CD4-positive, alpha-beta memory T cell (primary cell): ENCODE data around the gene PUS10. TPM values are rescaled to one million over a fixed set of nuclear protein-coding genes. Genes with fewer than 3 reads are reported as not detected.
"Not testable (repeated sequence)": the region's sequence is repeated elsewhere in the genome, so short reads cannot be mapped to it uniquely, and the experiment has no call there.

ENCODE experiments used
- CTCF ChIA-PET: fragments of 350-600 bp; sonication (Branson Sonifier 250); formaldehyde crosslinking; loops from one replicate; lab custom pipeline; 2021; ENCODE audit warnings: inconsistent platforms; ENCODE audit not compliant: partially characterized antibody; lab: Charles Lee
- POLR2A ChIA-PET: fragments of 350-600 bp; sonication (Branson Sonifier 250); formaldehyde crosslinking; loops from one replicate; lab custom pipeline; 2021; ENCODE audit not compliant: partially characterized antibody; lab: Charles Lee
- DNase-seq, 5 donors: peaks; one replicate each; pipeline versions ENCODE4 v3.0.0 to v3.0.0-alpha.2; 2020 to 2022; ENCODE audit warnings: mixed read lengths in 1 of 5
- H3K27ac ChIP-seq: one replicate; pipeline ENCODE4 v1.7.0; 2013; ENCODE audit warnings: low read depth, low read length
- H3K27me3 ChIP-seq: 2 replicates; pipeline ENCODE4 v1.7.0; 2013; ENCODE audit warnings: mild to moderate bottlenecking, low read length, moderate library complexity; ENCODE audit not compliant: insufficient read depth
- H3K36me3 ChIP-seq: 2 replicates; pipeline ENCODE4 v1.7.0; 2013; ENCODE audit warnings: mild to moderate bottlenecking, low read length, moderate library complexity; ENCODE audit not compliant: insufficient read depth
- H3K4me1 ChIP-seq: 2 replicates; pipeline ENCODE4 v1.7.0; 2013; ENCODE audit warnings: mild to moderate bottlenecking, low read length, moderate library complexity; ENCODE audit not compliant: insufficient read depth
- H3K4me3 ChIP-seq, 2 donors: one replicate each; pipeline ENCODE4 v1.7.0; 2013; ENCODE audit warnings: low read length in 2 of 2, mild to moderate bottlenecking in 1 of 2
- H3K9me3 ChIP-seq, 2 donors: one replicate each; pipeline ENCODE4 v1.7.0; 2013; ENCODE audit warnings: low read length in 2 of 2, control low read depth in 1 of 2; ENCODE audit not compliant: control insufficient read depth in 1 of 2
- H3K27ac Mint-ChIP-seq, 7 donors: one replicate each; pipeline ENCODE4 v1.8.0; 2020 to 2021; ENCODE audit warnings: mixed read lengths in 7 of 7, mild to moderate bottlenecking in 6 of 7, inconsistent platforms in 3 of 7, moderate library complexity in 3 of 7
- H3K27me3 Mint-ChIP-seq, 2 donors: one replicate each; pipeline ENCODE4 v1.8.0; 2020 to 2021; ENCODE audit warnings: mixed read lengths in 2 of 2
- H3K36me3 Mint-ChIP-seq, 2 donors: one replicate each; pipeline ENCODE4 v1.8.0; 2020 to 2021; ENCODE audit warnings: mixed read lengths in 2 of 2, inconsistent platforms in 1 of 2, mild to moderate bottlenecking in 1 of 2
- H3K4me1 Mint-ChIP-seq, 4 donors: one replicate each; pipeline ENCODE4 v1.8.0; 2020 to 2021; ENCODE audit warnings: mixed read lengths in 4 of 4, mild to moderate bottlenecking in 1 of 4
- H3K4me3 Mint-ChIP-seq, 8 donors: one replicate each; pipeline ENCODE4 v1.8.0; 2020 to 2021; ENCODE audit warnings: mixed read lengths in 8 of 8, mild to moderate bottlenecking in 7 of 8, moderate library complexity in 6 of 8, inconsistent platforms in 3 of 8
- H3K9me3 Mint-ChIP-seq, 8 donors: one replicate each; pipeline ENCODE4 v1.8.0; 2020 to 2021; ENCODE audit warnings: mixed read lengths in 8 of 8, mild to moderate bottlenecking in 5 of 8, inconsistent platforms in 3 of 8, moderate library complexity in 1 of 8
- intact Hi-C: fragments of 100-400 bp; cut with micrococcal nuclease; formaldehyde crosslinking; loops from one replicate; pipeline ENCODE4 v1.15.1; 2023
- polyA plus RNA-seq, 2 donors: library from polyadenylated mRNA; unstranded; fragments of 300-500 nt; fragmentation: Illumina TruSeq; gene quantifications; one replicate each; pipeline ENCODE4 v1.2.3, GENCODE V29; 2021
- total RNA-seq, 2 experiments: library from RNA; stranded (reverse); gene quantifications; one replicate each; pipeline ENCODE4 v1.2.3, GENCODE V29; 2021

Gene PUS10
- total and polyA plus RNA-seq, 4 experiments from 2014 or later = 3.4 to 8.0 (median 5.6) TPM

DNA sequence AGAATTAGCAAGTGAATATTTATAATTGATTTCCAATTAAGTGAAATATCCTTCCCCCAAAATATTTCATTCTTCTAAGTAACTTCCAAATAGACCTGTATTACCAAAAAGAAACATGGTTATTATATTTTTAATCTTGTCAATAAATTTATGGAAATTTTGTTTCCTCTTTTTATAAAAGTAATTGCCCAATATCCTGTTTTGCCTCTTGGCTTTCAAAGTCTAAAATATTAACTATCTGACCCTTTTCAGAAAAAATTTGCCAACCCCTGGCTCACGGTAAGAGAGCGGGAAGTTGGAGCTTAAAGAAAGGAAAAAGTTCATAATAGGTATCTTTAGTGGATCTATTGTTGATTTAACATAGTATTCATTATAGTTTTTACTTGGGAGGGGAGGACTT, 27.2 kb upstream of the PUS10 start:
- Mint-ChIP-seq H3K36me3 (peaks cover 23 to 40% of the 10 kb centered on the region in 2 donors), H3K4me3 (no peak overlapping the region), H3K27me3 (no peaks in the 10 kb centered on the region), H3K9me3 (no peaks in the 10 kb centered on the region), H3K27ac (peak overlapping the region in 2 of 7 donors; percentile 5 to 43), H3K4me1 (peaks cover 20 to 39% (median 26%) of the 10 kb centered on the region in 4 donors)
- CTCF ChIA-PET = no interaction called here
- H3K27me3 ChIP-seq = no peaks in the 10 kb centered on the region
- intact Hi-C loops = no loop called here
- no peak for DNase-seq
- no peak overlapping the region for H3K4me3 ChIP-seq
- H3K27ac ChIP-seq = no peak overlapping the region
- POLR2A ChIA-PET = no interaction called here
- H3K4me1 ChIP-seq = peaks cover 12% of the 10 kb centered on the region
- H3K36me3 ChIP-seq = peaks cover 9% of the 10 kb centered on the region
- H3K9me3 ChIP-seq = no peaks in the 10 kb centered on the region

DNA sequence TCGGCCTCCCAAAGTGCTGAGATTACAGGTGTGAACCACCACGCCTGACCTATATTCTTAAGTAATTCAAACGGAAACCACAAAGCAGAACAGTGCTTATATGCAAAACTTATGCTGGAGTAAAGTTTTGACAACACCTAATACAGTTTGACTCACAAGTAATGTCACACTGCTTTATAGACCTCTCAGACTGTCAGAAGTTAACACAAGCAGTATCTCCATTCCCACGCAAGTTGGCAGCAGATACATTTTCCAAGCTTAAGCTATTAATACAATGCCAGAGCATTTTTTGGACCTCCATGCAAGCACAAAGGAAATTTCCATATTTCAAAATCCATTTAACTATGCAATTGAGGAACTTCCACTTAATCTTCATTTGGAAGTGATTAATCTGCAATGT, 26.6 kb upstream of the PUS10 start:
- H3K27ac ChIP-seq = no peak overlapping the region
- intact Hi-C loops = no loop called here
- Mint-ChIP-seq H3K9me3 (no peaks in the 10 kb centered on the region), H3K36me3 (peaks cover 23 to 40% of the 10 kb centered on the region in 2 donors), H3K27ac (peak overlapping the region in 5 of 7 donors; percentile 5 to 82 (median 43)), H3K4me1 (peaks cover 22 to 44% (median 29%) of the 10 kb centered on the region in 4 donors), H3K27me3 (no peaks in the 10 kb centered on the region), H3K4me3 (peak overlapping the region in 2 of 8 donors; percentile 2 to 5)
- peak in 1 of 5 donors; percentile 2 for DNase-seq
- H3K4me1 ChIP-seq = peaks cover 12% of the 10 kb centered on the region
- ChIA-PET CTCF (no interaction called here), POLR2A (no interaction called here)
- H3K27me3 ChIP-seq = no peaks in the 10 kb centered on the region
- peaks cover 9% of the 10 kb centered on the region for H3K36me3 ChIP-seq
- H3K4me3 ChIP-seq = no peak overlapping the region
- H3K9me3 ChIP-seq = no peaks in the 10 kb centered on the region

DNA sequence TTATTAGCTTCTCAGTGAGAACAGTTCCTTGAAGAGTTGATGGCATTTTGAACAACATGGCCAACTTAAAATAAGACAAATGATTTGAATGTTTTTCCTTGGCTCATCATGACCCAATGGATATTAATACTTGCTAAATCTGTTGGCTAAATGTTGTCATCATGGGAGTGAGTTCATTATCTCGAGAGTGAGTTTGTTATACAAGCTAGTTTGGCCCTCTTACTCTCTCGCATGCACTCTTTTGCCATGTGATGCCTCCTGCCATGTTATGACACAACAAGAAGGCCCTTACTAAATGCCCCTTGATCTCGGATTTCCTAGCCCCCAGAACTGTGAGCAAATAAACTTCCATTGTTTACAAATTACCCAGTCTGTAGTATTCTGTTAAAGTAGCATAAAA, 24.8 kb upstream of the PUS10 start:
- DNase-seq = no peak
- Histone ChIP-seq H3K27ac (no peak overlapping the region), H3K4me1 (peaks cover 12% of the 10 kb centered on the region), H3K27me3 (no peaks in the 10 kb centered on the region), H3K9me3 (no peaks in the 10 kb centered on the region), H3K4me3 (no peak overlapping the region), H3K36me3 (no peaks in the 10 kb centered on the region)
- POLR2A ChIA-PET = no interaction called here
- H3K4me3 Mint-ChIP-seq = no peak overlapping the region
- no peak overlapping the region for H3K27ac Mint-ChIP-seq
- CTCF ChIA-PET = no interaction called here
- peaks cover 0 to 10% (median 0%) of the 10 kb centered on the region in 8 donors for H3K9me3 Mint-ChIP-seq
- intact Hi-C loops = no loop called here
- H3K4me1 Mint-ChIP-seq = peaks cover 22 to 47% (median 34%) of the 10 kb centered on the region in 4 donors
- H3K36me3 Mint-ChIP-seq = peaks cover 17 to 24% of the 10 kb centered on the region in 2 donors
- no peaks in the 10 kb centered on the region for H3K27me3 Mint-ChIP-seq

DNA sequence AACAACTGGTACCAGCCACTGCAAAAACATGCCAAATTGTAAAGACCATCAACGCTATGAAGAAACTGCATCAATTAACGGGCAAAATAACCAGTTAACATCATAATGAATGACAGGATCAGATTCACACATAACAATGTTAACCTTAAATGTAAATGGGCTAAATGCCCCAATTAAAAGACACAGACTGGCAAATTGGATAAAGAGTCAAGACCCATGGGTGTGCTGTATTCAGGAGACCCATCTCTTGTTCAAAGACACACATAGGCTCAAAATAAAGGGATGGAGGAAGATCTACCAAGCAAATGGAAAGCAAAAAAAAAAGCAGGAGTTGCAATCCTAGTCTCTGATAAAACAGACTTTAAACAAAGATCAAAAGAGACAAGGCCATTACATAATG, 18.6 kb upstream of the PUS10 start:
- intact Hi-C loops, DNase-seq, H3K27me3 ChIP-seq, H3K4me3 Mint-ChIP-seq, H3K4me1 ChIP-seq, CTCF ChIA-PET, H3K4me3 ChIP-seq, H3K27ac Mint-ChIP-seq, POLR2A ChIA-PET, H3K27me3 Mint-ChIP-seq, H3K27ac ChIP-seq, H3K9me3 ChIP-seq: not testable (repeated sequence)
- H3K36me3 Mint-ChIP-seq = peaks cover 30 to 41% of the 10 kb centered on the region in 2 donors
- H3K4me1 Mint-ChIP-seq = peaks cover 16 to 33% (median 24%) of the 10 kb centered on the region in 4 donors
- peaks cover 0 to 12% (median 0%) of the 10 kb centered on the region in 8 donors for H3K9me3 Mint-ChIP-seq
- H3K36me3 ChIP-seq = peaks cover 15% of the 10 kb centered on the region

DNA sequence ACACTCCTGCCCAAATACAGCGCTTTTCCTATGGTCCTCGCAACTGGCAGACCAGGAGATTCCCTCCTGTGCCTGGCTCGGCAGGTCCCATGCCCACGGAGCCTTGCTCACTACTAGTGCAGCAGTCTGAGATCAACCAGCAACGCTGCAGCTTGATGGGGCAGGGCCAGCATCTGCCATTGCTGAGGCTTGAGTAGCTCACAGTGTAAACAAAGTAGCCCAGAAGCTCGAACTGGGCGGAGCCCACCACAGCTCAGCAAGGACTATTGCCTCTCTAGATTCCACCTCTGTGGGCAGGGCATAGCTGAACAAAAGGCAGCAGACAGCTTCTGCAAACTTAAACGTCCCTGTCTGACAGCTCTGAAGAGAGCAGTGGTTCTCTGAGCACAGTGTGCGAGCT, 16.5 kb upstream of the PUS10 start:
- H3K4me3 Mint-ChIP-seq, H3K27ac Mint-ChIP-seq, DNase-seq, POLR2A ChIA-PET, H3K4me3 ChIP-seq, H3K27ac ChIP-seq, CTCF ChIA-PET, H3K27me3 ChIP-seq, intact Hi-C loops, H3K27me3 Mint-ChIP-seq, H3K9me3 ChIP-seq, H3K4me1 ChIP-seq: not testable (repeated sequence)
- H3K36me3 Mint-ChIP-seq = peaks cover 38 to 44% of the 10 kb centered on the region in 2 donors
- peaks cover 19% of the 10 kb centered on the region for H3K36me3 ChIP-seq
- H3K4me1 Mint-ChIP-seq = peaks cover 7 to 12% (median 10%) of the 10 kb centered on the region in 4 donors
- H3K9me3 Mint-ChIP-seq = peaks cover 0 to 12% (median 0%) of the 10 kb centered on the region in 8 donors

DNA sequence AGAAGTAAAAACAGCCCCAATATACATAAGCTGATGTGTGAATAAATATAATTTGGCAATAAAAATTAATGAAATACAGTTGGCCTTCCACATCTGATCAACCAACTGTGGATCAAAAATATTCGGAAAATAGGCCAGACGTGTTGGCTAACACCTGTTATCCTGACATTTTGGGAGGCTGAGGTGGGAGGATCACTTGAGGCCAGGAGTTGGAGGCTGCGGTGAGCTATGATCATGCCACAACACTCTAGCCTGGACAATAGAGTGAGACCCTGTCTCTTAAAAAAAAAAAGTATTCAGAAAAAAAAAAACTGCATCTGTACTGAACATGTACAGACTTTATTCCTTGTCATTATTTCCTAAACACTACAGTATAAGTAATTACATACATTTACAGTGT, 11.5 kb upstream of the PUS10 start:
- ChIA-PET POLR2A (no interaction called here), CTCF (interaction anchor here (1.1 kb wide), 1 partner anchor 322 kb away, joined by 3 read pairs; no protein-coding TSS in a partner anchor)
- Mint-ChIP-seq H3K4me1 (peaks cover 16 to 22% (median 17%) of the 10 kb centered on the region in 4 donors), H3K9me3 (peaks cover 0 to 3% (median 0%) of the 10 kb centered on the region in 8 donors), H3K27ac (no peak overlapping the region), H3K36me3 (peaks cover 38% of the 10 kb centered on the region in 2 donors), H3K4me3 (no peak overlapping the region), H3K27me3 (no peaks in the 10 kb centered on the region)
- intact Hi-C loops = no loop called here
- peaks cover 4% of the 10 kb centered on the region for H3K4me1 ChIP-seq
- no peak overlapping the region for H3K27ac ChIP-seq
- H3K4me3 ChIP-seq = no peak overlapping the region
- no peak for DNase-seq
- no peaks in the 10 kb centered on the region for H3K9me3 ChIP-seq
- H3K27me3 ChIP-seq = no peaks in the 10 kb centered on the region
- H3K36me3 ChIP-seq = peaks cover 19% of the 10 kb centered on the region

DNA sequence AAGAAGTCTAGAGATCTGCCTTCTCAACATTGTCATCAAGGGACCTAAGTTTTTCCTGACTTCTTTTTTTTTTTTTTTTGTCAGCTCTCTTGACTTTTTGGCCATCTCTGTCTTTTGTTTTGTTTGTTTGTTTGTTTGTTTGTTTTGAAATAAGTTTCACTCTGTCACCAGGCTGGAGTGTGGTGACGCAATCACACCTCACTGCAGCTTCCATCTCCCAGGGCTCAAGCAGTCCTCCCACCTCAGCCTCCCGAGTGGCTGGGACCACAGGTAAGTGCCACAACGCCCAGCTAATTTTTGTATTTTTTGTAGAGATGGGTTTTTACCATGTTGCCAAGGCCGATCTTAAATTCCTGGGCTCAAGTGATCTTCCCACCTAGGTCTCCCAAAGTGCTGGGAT, 5.6 kb upstream of the PUS10 start:
- H3K36me3 Mint-ChIP-seq = peaks cover 31 to 40% of the 10 kb centered on the region in 2 donors
- H3K4me1 Mint-ChIP-seq = peaks cover 30 to 63% (median 46%) of the 10 kb centered on the region in 4 donors
- no peak for DNase-seq
- no peaks in the 10 kb centered on the region for H3K27me3 ChIP-seq
- no peak overlapping the region for H3K27ac ChIP-seq
- no peak overlapping the region for H3K4me3 ChIP-seq
- peaks cover 21% of the 10 kb centered on the region for H3K4me1 ChIP-seq
- H3K4me3 Mint-ChIP-seq = peak overlapping the region in 1 of 8 donors; percentile 7
- no peaks in the 10 kb centered on the region for H3K36me3 ChIP-seq
- no peaks in the 10 kb centered on the region for H3K9me3 ChIP-seq
- H3K27me3 Mint-ChIP-seq = no peaks in the 10 kb centered on the region
- H3K9me3 Mint-ChIP-seq = peaks cover 0 to 2% (median 0%) of the 10 kb centered on the region in 8 donors
- ChIA-PET POLR2A (no interaction called here), CTCF (interaction anchor here (0.7 kb wide), 1 partner anchor 117 kb away, joined by 5 read pairs; no protein-coding TSS in a partner anchor)
- intact Hi-C loops = no loop called here
- peak overlapping the region in 2 of 7 donors; percentile 17 to 47 for H3K27ac Mint-ChIP-seq
